DLD1 (cell line): Measurements from ENCODE around the gene GPX2.
"Not testable (repeated sequence)": the region's sequence is repeated elsewhere in the genome, so short reads cannot be mapped to it uniquely, and the experiment has no call there.

Experiments
- in situ Hi-C: cut with HindIII; loops from 2 replicates; pipeline ENCODE4 v1.10.0; 2017; ENCODE audit warnings: low sequenced_read_pairs

GPX2 gene

DNA sequence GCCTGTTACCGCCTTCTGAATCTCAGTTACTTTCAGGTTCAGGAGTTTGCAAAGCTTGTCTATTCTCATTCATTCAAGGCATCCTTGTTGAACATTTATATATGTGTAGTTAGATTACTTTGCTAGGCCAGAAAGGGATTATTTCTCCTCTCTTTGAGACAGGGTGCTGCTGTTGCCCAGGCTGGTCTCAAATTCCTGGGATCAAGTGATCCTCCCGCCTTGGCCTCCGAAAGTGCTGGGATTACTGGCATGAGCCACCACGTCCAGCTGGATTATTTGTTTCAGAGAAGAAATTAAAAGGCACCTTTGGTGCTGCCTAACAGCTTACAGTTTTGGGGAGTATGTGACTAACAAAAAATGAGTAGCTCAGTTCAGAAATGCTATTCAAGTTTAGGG is 27.5 kb downstream of the GPX2 start:
- in situ Hi-C loops = no loop called here

DNA sequence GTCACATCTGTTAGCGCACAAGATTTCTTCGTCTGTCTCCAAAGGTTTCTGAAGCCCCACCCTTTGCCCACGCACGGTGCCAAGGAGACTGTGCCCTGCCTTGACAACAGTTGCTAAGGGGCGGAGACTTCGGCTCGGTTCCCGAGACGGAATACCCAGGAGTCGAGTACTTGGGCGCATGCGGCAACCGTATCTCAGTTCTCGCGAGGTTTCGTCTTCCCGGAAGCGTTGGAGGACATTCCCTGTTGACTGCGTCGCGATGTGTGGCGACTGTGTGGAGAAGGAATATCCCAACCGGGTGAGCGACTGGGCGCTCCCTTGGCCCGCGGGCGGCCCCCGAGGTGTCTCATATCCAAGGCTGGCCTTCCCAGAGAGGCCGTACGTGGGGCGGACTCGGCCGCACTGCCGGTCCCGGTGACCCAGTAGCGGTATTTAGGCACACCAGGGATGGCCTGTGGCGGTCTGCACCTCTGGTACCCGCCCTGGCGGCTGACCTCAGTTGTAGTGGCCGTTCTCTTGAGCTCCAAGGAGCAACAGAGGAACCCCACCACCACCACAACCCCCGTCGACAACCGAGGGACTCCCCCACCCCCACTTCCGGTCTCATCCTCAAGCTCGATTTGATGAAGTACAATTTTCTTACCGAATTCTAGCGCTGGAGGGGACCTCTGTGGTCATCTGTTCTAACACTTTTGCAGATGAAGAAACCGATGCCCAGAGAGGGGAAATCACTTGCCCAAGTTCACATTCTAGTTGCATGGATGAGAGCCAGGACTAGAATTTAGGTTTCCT is 28.1 kb downstream of the GPX2 start, which contains the start of gene CHURC1:
CHURC1 (plus strand) TSS at position 219 of the 792 bp plus-strand sequence; CDS start at position 260, 41 bp downstream.
- in situ Hi-C loops = no loop called here

DNA sequence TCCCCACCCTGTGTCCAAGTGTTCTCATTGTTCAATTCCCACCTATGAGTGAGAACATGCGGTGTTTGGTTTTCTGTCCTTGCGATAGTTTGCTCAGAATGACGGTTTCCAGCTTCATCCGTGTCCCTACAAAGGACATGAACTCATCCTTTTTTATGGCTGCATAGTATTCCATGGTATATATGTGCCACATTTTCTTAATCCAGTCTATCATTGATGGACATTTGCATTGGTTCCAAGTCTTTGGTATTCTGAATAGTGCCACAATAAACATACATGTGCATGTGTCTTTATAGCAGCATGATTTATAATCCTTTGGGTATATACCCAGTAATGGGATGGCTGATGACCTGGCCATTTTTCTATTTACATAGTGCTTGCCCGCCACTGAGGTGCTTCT is 29.1 kb downstream of the GPX2 start:
- in situ Hi-C loops = not testable (repeated sequence)

DNA sequence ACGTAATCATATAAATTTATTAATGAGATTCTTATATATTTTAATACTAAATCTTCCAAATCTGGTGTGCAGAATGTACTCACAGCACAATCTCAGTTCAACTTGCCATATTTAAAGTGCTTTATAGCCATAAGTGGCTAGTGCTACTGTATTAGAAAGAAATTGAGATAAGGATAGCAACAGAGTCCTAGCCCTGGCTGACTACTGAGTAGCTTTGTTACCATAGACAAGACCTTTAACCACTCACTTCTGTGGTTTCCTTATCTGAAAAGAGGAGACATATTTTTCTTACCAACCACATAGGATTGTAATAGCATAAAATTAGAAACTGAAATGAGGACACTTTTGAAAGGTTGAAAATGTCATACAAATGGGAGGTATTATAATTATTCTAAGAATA is 30.3 kb downstream of the GPX2 start:
- in situ Hi-C loops = no loop called here

DNA sequence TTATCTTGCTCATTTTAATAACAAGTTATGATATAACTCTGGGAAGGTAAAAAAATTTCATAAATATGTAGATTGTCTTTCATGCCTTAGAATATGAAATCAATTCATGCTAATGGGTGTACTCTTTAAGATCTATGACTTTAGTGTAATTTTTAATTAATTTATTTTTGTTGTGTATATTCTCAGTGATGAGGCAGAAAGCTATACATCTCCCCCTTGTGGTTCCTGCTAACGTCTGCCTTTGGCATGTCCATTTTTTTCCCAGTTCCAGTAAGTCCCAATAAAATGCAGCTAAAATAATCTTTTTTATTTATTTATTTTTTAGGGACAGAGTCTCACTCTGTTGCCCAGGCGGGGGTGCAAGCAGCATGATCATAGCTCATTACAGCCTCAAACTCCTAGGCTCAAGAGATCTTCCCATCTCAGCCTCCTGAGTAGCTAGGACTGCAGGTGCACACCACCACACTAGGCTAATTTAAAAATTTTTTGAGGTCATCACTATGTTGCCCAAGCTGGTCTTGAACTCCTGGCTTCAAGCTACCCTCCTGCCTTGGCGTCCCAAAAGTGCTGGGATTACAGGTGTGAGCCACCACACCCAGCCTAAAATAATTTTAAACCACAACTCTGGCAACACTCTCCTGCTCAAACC is 31.6 kb downstream of the GPX2 start:
- in situ Hi-C loops = no loop called here

DNA sequence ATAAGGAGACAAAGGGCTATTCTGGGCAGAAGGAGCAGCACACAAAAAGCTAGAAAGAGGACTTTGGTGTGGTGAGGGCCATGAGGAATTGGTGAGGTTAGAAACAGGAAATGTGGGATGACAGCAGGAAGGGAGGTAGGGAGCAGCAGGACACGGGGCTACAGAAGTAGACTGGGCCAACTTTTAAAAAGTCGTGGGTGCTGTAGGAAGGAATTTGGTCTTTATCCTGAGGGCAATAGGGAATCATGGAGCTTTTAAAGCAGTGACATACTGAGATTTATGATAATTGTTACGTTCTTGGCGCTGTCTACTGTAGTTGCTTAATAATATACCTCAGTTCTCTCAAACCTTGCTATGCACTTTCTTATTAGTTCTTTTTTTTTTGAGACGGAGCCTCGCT is 36.5 kb downstream of the GPX2 start:
- in situ Hi-C loops = no loop called here

DNA sequence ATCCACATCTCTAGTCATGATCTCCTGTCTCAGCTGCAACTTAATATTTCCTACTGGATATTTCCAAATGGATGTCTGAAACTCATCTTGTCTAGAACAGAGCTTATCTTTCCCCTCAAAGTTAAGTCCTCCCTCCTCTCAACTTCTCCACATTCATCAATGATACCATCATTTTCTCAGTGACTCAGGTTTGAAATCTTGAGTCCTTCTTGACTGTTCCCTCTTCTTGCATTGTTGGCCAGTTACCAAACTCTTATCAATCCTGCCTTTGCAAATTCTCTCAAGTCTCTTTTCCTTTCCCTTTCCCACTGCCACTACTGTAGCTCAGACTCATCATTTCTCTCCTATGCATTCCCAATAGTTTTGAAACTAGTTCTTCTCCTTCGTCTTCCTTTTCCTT is 42.6 kb downstream of the GPX2 start:
- in situ Hi-C loops = loop anchor here (25.0 kb wide), 1 partner anchor 113 kb away; no protein-coding TSS in a partner anchor

DNA sequence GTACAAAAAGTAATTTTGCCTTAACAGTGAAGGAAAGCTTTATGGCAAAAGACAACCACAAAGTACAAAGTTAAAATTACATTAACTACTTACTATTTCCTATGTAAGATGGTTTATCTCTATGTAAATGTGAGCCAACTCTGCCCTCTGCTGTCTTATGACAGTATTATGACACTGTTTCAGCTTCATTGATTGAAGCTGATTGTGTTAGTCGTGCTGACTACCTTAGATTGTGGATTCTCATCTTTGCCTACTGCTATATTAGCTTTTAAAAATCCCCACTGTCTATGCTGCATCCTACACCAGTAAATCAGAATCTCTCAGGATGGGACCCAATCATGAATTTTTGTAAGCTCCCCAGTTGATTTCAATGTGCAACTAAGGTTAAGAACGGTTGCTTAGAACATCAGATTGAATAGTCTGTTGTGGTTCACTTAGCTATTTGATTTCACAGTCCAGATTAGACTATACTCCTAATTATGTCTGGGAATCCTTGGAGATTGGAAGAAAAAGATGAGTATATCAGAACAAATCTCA is 50.6 kb downstream of the GPX2 start:
- in situ Hi-C loops = loop anchor here (25.0 kb wide), 1 partner anchor 105 kb away; no protein-coding TSS in a partner anchor

DNA sequence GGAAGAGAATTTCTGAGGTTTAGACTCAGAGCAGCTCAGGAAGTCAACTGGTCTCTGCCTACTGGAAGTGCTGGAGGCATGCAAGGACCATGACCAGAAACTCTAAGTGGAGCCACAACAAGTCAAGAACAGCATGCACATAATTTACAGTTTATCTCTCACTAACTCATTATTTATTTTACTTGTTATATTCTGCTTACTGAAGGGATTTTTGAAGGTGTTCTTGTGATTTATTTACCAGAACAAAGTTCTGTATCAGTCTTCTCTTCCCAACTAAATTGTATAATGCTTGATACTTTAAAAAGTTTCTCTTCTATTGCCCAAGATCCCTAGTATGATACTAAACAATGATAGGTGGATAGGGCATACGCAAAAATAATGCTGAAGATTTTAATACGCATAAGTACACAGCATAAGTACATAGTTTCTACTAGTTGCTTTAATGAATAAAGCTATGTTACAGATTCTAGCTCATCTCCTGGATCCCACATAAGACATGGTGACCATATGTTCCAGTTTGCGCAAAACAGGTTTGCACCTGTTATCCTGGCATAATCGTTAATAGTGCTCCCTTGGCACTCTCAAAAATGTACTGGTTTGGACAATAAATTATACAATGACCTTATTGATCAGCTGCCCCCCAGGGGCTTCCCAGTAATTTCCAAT is 51.2 kb downstream of the GPX2 start:
- in situ Hi-C loops = loop anchor here (25.0 kb wide), 1 partner anchor 104 kb away; no protein-coding TSS in a partner anchor

DNA sequence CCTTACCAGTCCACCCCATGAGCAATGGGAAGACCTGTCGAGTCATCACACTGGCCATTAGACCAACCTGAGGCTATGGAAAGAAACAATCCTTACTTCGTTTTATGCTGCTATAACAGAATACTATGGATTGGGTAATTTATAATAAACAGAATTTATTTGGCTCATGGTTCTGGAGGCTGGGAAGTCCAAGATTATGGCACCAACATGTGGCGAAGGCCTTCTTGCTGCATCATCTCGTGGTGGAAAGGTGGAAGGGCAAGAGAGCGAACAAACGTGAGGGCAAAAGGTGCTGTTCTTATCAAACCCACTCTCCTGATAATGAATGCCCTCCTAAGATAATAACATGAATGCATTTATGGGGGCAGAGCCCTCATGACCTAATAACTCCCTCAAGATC is 53.2 kb downstream of the GPX2 start:
- in situ Hi-C loops = loop anchor here (25.0 kb wide), 1 partner anchor 102 kb away; no protein-coding TSS in a partner anchor
